Measurements from ENCODE around the gene CALD1. TPM values are rescaled to one million over a fixed set of nuclear protein-coding genes. Genes with fewer than 3 reads are reported as not detected.

Gene CALD1
- total RNA-seq, 1 donor from 2014 or later: 61.8 TPM

DNA sequence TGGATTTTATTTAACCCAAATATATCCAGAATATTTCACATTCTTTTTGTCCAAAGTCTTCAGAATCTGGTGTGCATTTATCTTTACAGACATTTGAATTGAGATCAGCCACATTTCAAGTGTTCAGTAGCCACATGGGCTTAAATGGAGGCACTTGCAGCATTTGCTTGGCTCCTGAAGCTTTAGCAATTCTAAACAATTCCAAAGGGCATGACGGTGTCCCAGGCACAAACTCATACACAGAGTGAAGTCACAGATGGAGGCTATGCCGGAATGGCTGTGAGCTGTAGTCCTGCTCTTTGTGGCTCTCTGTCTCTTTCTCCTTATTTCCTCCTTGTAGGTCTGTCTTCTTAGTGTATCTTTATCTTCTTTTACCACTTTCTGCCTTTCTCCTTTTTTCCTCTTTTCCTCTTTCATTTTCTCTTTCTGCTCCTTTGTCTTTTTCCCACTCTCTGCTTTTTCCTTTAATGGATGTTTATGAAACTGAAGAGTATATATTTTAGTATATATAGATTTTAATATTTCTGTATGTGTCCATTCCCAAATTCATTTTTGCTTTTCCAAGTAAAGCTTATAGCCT is 214.5 kb downstream of the CALD1 start:
- Mint-ChIP-seq H3K9me3 (ENCODE audit: unreplicated experiment) (no peaks in the 10 kb centered on the region), H3K36me3 (ENCODE audit: unreplicated experiment) (no peaks in the 10 kb centered on the region), H3K27me3 (ENCODE audit: unreplicated experiment) (no peaks in the 10 kb centered on the region), H3K4me1 (ENCODE audit: low read depth, unreplicated experiment) (no peaks in the 10 kb centered on the region), H3K4me3 (ENCODE audit: unreplicated experiment) (no peak overlapping the region), H3K27ac (ENCODE audit: unreplicated experiment) (no peak overlapping the region)
- TF ChIP-seq, protein P1, sequence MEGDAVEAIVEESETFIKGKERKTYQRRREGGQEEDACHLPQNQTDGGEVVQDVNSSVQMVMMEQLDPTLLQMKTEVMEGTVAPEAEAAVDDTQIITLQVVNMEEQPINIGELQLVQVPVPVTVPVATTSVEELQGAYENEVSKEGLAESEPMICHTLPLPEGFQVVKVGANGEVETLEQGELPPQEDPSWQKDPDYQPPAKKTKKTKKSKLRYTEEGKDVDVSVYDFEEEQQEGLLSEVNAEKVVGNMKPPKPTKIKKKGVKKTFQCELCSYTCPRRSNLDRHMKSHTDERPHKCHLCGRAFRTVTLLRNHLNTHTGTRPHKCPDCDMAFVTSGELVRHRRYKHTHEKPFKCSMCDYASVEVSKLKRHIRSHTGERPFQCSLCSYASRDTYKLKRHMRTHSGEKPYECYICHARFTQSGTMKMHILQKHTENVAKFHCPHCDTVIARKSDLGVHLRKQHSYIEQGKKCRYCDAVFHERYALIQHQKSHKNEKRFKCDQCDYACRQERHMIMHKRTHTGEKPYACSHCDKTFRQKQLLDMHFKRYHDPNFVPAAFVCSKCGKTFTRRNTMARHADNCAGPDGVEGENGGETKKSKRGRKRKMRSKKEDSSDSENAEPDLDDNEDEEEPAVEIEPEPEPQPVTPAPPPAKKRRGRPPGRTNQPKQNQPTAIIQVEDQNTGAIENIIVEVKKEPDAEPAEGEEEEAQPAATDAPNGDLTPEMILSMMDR (IDR thresholded peaks at IDR 0.05; ENCODE audit: partially characterized antibody, unreplicated experiment): no peak
- no peak for DNase-seq

DNA sequence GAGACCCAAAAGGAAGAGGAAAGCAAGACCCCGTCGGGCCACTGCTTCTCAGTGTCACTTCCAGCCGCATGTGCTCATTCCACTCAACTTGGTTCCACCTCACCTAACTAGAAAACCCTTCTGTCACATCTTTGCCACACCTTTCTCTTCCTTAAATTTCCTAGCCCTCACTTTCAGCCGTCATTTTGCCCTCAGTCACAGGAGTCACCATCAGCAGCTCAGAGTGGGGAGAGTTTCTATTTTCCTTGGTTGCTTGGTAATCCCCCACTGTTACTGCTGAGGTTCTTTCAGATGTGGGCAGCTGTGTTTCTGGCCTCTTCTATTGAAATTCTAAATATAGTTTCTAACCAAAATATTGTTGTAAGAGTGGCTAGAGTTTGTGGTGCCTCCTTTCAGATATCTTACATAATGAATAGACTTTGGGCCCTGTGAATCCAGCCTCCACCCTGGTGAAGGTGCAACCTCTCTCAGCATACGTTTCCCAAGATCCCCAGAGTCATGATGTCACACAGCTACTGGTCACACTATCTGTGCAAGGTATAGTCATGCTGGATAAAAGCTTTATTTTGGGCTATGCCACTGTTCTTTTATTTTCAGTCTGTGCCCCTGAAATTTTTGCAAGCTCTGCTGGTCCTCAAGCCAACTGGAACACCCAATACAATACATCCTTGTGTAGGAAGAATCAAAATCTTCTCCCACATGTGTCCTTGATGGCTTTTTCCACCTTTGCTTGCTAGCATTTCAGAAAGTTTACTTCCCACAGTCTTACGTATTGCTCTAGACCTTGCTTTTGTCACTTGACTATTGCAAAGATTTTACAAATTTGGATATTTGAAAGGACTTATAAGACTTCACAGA is 216.0 kb downstream of the CALD1 start:
- Mint-ChIP-seq H3K9me3 (ENCODE audit: unreplicated experiment) (no peaks in the 10 kb centered on the region), H3K27me3 (ENCODE audit: unreplicated experiment) (no peaks in the 10 kb centered on the region), H3K36me3 (ENCODE audit: unreplicated experiment) (no peaks in the 10 kb centered on the region), H3K4me3 (ENCODE audit: unreplicated experiment) (no peak overlapping the region), H3K27ac (ENCODE audit: unreplicated experiment) (no peak overlapping the region), H3K4me1 (ENCODE audit: low read depth, unreplicated experiment) (no peaks in the 10 kb centered on the region)
- no peak for DNase-seq
- TF ChIP-seq, protein P1 (IDR thresholded peaks at IDR 0.05; ENCODE audit: partially characterized antibody, unreplicated experiment): no peak

DNA sequence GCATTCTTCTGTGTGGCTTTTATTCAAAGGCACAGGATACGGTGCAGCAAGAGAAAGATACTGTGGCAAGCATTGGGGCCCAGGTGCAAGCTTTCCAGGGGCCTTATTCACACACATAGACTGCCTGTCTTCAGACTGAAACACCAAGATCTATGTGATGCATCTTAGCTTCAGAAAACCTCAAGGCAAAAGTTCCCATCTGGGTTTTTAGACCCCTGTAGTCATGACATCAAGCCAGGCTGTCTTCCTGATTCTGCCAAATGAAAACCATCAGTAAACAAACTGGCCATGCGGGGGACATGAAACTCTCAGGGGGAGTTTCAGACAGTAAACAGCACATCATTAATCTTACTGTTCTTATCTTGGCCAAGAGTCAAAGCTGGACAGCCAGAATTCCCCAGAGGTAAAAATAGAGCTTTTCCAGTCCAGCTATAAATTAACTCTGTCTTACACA is 216.7 kb downstream of the CALD1 start:
- Mint-ChIP-seq H3K4me1 (ENCODE audit: low read depth, unreplicated experiment) (no peaks in the 10 kb centered on the region), H3K4me3 (ENCODE audit: unreplicated experiment) (no peak overlapping the region), H3K9me3 (ENCODE audit: unreplicated experiment) (no peaks in the 10 kb centered on the region), H3K27ac (ENCODE audit: unreplicated experiment) (no peak overlapping the region), H3K36me3 (ENCODE audit: unreplicated experiment) (no peaks in the 10 kb centered on the region), H3K27me3 (ENCODE audit: unreplicated experiment) (no peaks in the 10 kb centered on the region)
- no peak for DNase-seq
- TF ChIP-seq, protein P1 (IDR thresholded peaks at IDR 0.05; ENCODE audit: partially characterized antibody, unreplicated experiment): no peak

DNA sequence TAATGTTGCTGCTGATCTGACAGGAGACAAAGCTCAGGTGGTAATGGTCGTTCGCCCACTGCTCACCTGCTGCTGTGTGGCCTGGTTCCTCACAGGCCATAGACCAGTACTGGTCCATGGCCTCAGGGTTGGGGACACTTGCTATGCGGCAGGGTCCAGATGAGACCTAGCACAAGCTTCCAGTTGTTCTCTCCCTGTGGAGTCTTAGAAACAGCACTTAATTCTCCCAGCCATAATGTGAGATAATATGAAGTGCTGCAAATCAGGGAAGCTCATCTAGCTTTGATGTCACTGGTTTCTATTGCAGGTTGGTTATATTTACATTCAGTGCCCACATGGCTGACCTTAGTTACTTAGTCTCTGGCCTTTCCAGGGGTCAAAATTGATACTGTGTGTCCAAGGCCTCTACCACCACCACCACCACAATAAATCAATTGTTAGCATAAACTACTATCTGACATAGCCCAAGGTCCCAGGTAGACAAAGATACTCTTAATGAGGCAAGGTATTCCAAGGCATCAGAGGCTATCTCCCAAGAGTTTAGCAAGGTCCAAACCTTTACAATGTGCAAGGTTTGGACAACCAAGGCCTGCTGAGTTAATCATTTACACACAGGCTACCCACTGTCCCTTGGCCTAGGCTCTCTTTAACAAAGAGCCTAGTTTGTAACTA is 217.9 kb downstream of the CALD1 start:
- DNase-seq: no peak
- Mint-ChIP-seq H3K27ac (ENCODE audit: unreplicated experiment) (no peak overlapping the region), H3K36me3 (ENCODE audit: unreplicated experiment) (no peaks in the 10 kb centered on the region), H3K4me1 (ENCODE audit: low read depth, unreplicated experiment) (no peaks in the 10 kb centered on the region), H3K27me3 (ENCODE audit: unreplicated experiment) (no peaks in the 10 kb centered on the region), H3K9me3 (ENCODE audit: unreplicated experiment) (no peaks in the 10 kb centered on the region), H3K4me3 (ENCODE audit: unreplicated experiment) (no peak overlapping the region)
- TF ChIP-seq, protein P1 (IDR thresholded peaks at IDR 0.05; ENCODE audit: partially characterized antibody, unreplicated experiment): no peak

Measured in glutamatergic neuron (in vitro differentiated cells).